Measurements from ENCODE around the gene TUBB.

Gene TUBB

GRCh38 chr6:30678964-30679726 is 41.0 kb upstream of the TUBB start:
- H3K4me1 ChIP-seq: peaks cover 4 to 54% (median 46%) of the 10 kb centered on the region in 4 donors
- H3K36me3 ChIP-seq: peaks cover 27 to 45% (median 34%) of the 10 kb centered on the region in 3 donors
- TF ChIP-seq CTCF (IDR thresholded peaks at IDR 0.05): peak; percentile 96
- peak overlapping the region; percentile 15 to 64 for H3K4me3 ChIP-seq
- H3K27me3 ChIP-seq: no peaks in the 10 kb centered on the region
- peak; percentile 82 to 92 for DNase-seq
- H3K9me3 ChIP-seq: no peaks in the 10 kb centered on the region
- intact Hi-C loops (cut with DNase I; ENCODE audit: low total_unique reads): loop anchor here (1.0 to 10.0 kb wide), 4 partner anchors 43 to 406 kb away; partner anchors contain the start of gene ATAT1
- H3K27ac ChIP-seq: peak overlapping the region; percentile 94 to 100

GRCh38 chr6:30679765-30680535 is 40.2 kb upstream of the TUBB start:
- peak overlapping the region; percentile 94 to 100 for H3K27ac ChIP-seq
- intact Hi-C loops (cut with DNase I; ENCODE audit: low total_unique reads): loop anchor here (1.0 to 10.0 kb wide), 5 partner anchors 42 to 405 kb away; partner anchors contain the start of gene ATAT1
- TF ChIP-seq CTCF (IDR thresholded peaks at IDR 0.05): no peak
- no peaks in the 10 kb centered on the region for H3K9me3 ChIP-seq
- peaks cover 4 to 60% (median 49%) of the 10 kb centered on the region in 4 donors for H3K4me1 ChIP-seq
- H3K27me3 ChIP-seq: no peaks in the 10 kb centered on the region
- no peak for DNase-seq
- peak overlapping the region; percentile 64 to 90 for H3K4me3 ChIP-seq
- H3K36me3 ChIP-seq: peaks cover 27 to 45% (median 34%) of the 10 kb centered on the region in 3 donors

- Histone ChIP-seq H3K27me3 (no peaks in the 10 kb centered on the region), H3K27ac (peak overlapping the region; percentile 94 to 100), H3K4me1 (peaks cover 4 to 76% (median 51%) of the 10 kb centered on the region in 4 donors), H3K36me3 (peaks cover 21 to 36% (median 23%) of the 10 kb centered on the region in 3 donors), H3K4me3 (peak overlapping the region; percentile 64 to 90), H3K9me3 (no peaks in the 10 kb centered on the region)
- DNase-seq: no peak
- no peak for TF ChIP-seq CTCF (IDR thresholded peaks at IDR 0.05)
- intact Hi-C loops (cut with DNase I; ENCODE audit: low total_unique reads): loop anchor here (5.0 kb wide), 1 partner anchor 196 kb away; no protein-coding TSS in a partner anchor
Observed at GRCh38 chr6:30681766-30682142, 38.4 kb upstream of the TUBB start.

- Histone ChIP-seq H3K36me3 (peaks cover 14 to 29% (median 17%) of the 10 kb centered on the region in 3 donors), H3K9me3 (no peaks in the 10 kb centered on the region), H3K27ac (peak overlapping the region; percentile 94 to 100), H3K27me3 (no peaks in the 10 kb centered on the region), H3K4me3 (peak overlapping the region; percentile 64 to 90), H3K4me1 (peaks cover 4 to 76% (median 51%) of the 10 kb centered on the region in 4 donors)
- intact Hi-C loops (cut with DNase I; ENCODE audit: low total_unique reads): loop anchor here (5.0 kb wide), 1 partner anchor 195 kb away; no protein-coding TSS in a partner anchor
- peak; percentile 84 to 93 for DNase-seq
- no peak for TF ChIP-seq CTCF (IDR thresholded peaks at IDR 0.05)
Observed at GRCh38 chr6:30682143-30683117, 37.7 kb upstream of the TUBB start.
